ENCODE measurements around the gene RYR1. TPM values are rescaled to one million over a fixed set of nuclear protein-coding genes. Genes with fewer than 3 reads are reported as not detected.
A peak's percentile ranks its signal among the peaks of the same experiment; 100 is the strongest.
"Not testable (repeated sequence)": the region's sequence is repeated elsewhere in the genome, so short reads cannot be mapped to it uniquely, and the experiment has no call there.

The RYR1 gene
- total RNA-seq, 3 donors from 2014 or later, result 0.46 to 2.5 (median 1.3) TPM

DNA sequence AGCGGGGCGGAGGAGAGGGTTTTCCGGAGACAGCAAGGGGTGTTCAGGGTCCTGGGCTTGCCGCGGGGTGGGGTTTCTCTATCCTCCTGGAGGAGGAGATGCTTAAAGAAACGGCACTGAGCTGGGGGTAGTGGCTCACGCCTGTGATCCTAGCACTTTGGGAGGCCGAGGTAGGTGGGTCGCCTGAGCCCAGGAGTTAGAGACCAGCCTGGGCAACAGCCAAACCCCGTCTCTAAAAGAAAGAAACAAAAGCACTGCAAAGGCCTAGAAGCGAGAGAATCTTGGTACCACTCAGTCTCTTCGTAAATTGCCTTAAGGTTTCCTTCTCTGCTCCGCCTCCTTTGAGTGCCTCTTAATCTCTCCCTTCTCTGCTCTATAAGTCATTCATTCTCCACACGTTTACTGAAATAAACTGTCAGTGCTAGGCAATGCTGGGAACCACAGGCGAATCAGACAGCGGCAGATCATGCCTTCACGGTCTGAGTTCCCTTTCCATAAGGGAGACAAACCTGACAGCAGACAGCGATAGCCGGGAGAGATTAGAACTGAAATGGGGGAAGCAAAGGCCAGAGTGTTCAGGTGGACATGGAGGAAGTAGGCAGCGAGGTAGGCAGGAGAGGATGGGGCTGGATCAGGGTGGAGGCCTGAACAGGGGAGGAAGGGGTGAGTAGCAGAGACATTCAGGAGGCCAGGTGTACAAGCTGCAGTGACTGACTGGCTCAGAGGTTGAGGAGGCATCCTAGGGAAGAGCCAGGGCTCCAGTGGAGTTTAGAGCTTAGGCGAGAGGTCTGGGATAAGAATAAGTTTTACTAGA, 186.1 kb downstream of the RYR1 start:
- intact Hi-C loops (cut with DNase I, micrococcal nuclease), result no loop called here

DNA sequence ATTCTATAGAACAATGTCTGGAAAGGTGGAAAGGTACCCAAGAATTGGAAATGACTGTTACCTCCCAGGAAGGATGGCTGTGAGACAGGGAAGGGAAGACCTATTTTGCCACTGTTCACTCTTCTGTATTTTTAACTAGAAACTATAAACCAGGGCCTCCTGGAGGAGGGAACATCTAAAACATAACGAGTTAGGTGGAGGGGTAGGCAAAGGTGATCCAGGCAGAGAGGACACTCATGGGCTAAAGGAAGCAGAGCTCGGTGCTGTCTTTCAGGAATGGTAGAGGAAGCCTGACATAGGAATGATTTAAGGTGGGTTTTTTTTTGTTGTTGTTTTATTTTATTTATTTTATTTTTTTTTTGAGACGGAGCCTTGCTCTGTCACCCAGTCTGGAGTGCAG, 191.3 kb downstream of the RYR1 start:
- TF ChIP-seq, protein P1, sequence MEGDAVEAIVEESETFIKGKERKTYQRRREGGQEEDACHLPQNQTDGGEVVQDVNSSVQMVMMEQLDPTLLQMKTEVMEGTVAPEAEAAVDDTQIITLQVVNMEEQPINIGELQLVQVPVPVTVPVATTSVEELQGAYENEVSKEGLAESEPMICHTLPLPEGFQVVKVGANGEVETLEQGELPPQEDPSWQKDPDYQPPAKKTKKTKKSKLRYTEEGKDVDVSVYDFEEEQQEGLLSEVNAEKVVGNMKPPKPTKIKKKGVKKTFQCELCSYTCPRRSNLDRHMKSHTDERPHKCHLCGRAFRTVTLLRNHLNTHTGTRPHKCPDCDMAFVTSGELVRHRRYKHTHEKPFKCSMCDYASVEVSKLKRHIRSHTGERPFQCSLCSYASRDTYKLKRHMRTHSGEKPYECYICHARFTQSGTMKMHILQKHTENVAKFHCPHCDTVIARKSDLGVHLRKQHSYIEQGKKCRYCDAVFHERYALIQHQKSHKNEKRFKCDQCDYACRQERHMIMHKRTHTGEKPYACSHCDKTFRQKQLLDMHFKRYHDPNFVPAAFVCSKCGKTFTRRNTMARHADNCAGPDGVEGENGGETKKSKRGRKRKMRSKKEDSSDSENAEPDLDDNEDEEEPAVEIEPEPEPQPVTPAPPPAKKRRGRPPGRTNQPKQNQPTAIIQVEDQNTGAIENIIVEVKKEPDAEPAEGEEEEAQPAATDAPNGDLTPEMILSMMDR (IDR thresholded peaks at IDR 0.05), result no peak
- Histone ChIP-seq H3K36me3 (ENCODE audit: low read depth) (peaks cover 9% of the 10 kb centered on the region), H3K9me3 (no peaks in the 10 kb centered on the region), H3K4me3 (no peak overlapping the region), H3K4me1 (ENCODE audit: low read depth) (peaks cover 6% of the 10 kb centered on the region)
- no peak for ATAC-seq
- intact Hi-C loops (cut with DNase I, micrococcal nuclease), result no loop called here
- DNase-seq, result no peak

More for the DNA sequence above, 186.1 kb downstream of the RYR1 start:
- peak; percentile 4 for ATAC-seq
- Histone ChIP-seq H3K9me3 (no peaks in the 10 kb centered on the region), H3K4me3 (peak overlapping the region; percentile 83), H3K4me1 (ENCODE audit: low read depth) (peaks cover 8% of the 10 kb centered on the region), H3K36me3 (ENCODE audit: low read depth) (peaks cover 5% of the 10 kb centered on the region)
- DNase-seq, result no peak
- TF ChIP-seq, protein P1 (IDR thresholded peaks at IDR 0.05), result no peak

DNA sequence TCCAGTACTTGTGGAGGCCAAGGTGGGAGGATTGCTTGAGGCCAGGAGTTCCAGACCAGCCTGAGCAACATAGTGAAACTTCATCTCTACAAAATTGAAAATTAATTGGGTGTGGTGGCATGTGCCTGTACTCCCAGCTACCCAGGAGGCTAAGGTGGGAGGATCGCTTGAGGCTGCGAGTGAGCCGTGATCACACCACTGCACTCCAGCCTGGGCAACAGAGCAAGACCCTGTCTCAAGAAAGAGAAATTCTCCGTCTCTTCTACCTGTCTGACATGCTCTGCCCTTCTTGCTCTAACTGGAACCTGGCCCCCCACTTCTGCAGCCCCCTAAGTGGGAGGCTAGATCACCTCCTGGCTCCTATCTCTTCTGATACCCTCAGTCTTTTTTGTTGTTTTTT, 192.9 kb downstream of the RYR1 start:
- DNase-seq, result no peak
- no peak for ATAC-seq
- TF ChIP-seq, protein P1 (IDR thresholded peaks at IDR 0.05), result no peak
- intact Hi-C loops (cut with DNase I, micrococcal nuclease), result no loop called here
- H3K36me3 ChIP-seq (ENCODE audit: low read depth), result peaks cover 9% of the 10 kb centered on the region
- no peak overlapping the region for H3K4me3 ChIP-seq
- no peaks in the 10 kb centered on the region for H3K9me3 ChIP-seq
- no peaks in the 10 kb centered on the region for H3K4me1 ChIP-seq (ENCODE audit: low read depth)

DNA sequence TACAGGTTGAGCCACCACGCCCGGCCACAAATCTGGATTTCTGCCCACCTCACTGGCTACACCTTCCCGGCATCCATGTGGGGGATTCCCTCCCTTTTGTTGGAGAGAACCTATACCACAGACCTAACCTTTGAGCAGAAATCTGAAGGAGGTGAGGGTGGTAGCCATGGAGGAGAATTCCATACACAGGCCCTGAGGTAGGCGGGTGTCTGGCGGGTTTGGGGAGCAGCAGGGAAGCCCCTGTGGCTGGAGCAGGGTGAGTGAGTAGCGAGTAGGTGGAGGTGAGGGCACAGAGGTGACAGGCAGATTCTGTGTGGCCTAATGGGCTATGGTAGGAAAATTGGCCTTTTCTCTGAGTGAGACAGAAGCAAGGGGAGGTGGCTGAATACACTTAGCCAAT, 196.1 kb downstream of the RYR1 start:
- peaks cover 3% of the 10 kb centered on the region for H3K36me3 ChIP-seq (ENCODE audit: low read depth)

DNA sequence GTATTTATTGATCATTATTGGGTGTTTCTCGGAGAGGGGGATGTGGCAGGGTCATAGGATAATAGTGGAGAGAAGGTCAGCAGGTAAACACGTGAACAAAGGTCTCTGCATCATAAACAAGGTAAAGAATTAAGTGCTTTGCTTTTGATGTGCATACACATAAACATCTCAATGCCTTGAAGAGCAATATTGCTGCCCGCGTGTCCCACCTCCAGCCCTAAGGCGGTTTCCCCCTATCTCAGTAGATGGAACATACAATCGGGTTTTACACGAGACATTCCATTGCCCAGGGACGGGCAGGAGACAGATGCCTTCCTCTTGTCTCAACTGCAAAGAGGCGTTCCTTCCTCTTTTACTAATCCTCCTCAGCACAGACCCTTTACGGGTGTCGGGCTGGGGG, 197.8 kb downstream of the RYR1 start:
- peaks cover 11% of the 10 kb centered on the region for H3K4me1 ChIP-seq (ENCODE audit: low read depth)
- H3K9me3 ChIP-seq; DNase-seq; ATAC-seq; H3K36me3 ChIP-seq (ENCODE audit: low read depth); H3K4me3 ChIP-seq: not testable (repeated sequence)
- intact Hi-C loops (cut with DNase I, micrococcal nuclease), result loop anchor here in 1 of 2 donors (10.0 kb wide), 1 partner anchor 226 kb away; the partner anchor contains the start of gene FAM98C

More for the DNA sequence above, 196.1 kb downstream of the RYR1 start:
- Histone ChIP-seq H3K4me3 (no peak overlapping the region), H3K4me1 (ENCODE audit: low read depth) (no peaks in the 10 kb centered on the region), H3K9me3 (no peaks in the 10 kb centered on the region)
- DNase-seq, result no peak
- TF ChIP-seq, protein P1 (IDR thresholded peaks at IDR 0.05), result no peak
- ATAC-seq, result no peak
- intact Hi-C loops (cut with DNase I, micrococcal nuclease), result no loop called here

DNA sequence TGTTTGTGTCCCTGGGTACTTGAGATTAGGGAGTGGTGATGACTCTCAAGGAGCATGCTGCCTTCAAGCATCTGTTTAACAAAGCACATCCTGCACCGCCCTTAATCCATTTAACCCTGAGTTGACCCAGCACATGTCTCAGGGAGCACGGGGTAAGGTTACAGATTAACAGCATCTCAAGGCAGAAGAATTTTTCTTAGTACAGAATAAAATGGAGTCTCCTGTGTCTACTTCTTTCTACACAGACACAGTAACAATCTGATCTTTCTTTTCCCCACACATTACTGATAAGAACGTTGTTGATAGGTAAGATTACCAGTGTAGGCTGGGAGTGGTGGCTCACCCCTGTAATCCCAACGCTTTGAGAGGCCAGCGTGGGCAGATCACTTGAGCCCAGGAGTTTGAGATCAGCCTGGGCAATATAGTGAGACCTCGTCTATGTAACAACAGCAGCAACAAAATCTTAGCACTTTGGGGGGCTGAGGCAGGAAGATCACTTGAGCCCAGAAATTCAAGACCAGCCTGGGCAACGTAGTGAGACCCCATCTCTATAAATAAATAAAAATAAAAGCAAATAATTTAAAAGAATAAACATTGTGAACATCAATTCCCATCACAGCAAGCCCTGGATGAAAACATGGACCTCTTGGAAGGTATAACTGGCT, 198.5 kb downstream of the RYR1 start:
- not testable (repeated sequence) for ATAC-seq; H3K4me3 ChIP-seq; DNase-seq; H3K9me3 ChIP-seq; H3K36me3 ChIP-seq (ENCODE audit: low read depth)
- H3K4me1 ChIP-seq (ENCODE audit: low read depth), result peaks cover 18% of the 10 kb centered on the region
- intact Hi-C loops (cut with DNase I, micrococcal nuclease), result loop anchor here in 1 of 2 donors (10.0 kb wide), 1 partner anchor 227 kb away; the partner anchor contains the start of gene FAM98C

Data from mucosa of descending colon (tissue), 3 donors.